ENCODE data around the gene AMMECR1. TPM values are rescaled to one million over a fixed set of nuclear protein-coding genes. Genes with fewer than 3 reads are reported as not detected.

Gene AMMECR1
- total and polyA plus RNA-seq, 8 donors: 0.45 to 28.7 (median 3.6) TPM

DNA sequence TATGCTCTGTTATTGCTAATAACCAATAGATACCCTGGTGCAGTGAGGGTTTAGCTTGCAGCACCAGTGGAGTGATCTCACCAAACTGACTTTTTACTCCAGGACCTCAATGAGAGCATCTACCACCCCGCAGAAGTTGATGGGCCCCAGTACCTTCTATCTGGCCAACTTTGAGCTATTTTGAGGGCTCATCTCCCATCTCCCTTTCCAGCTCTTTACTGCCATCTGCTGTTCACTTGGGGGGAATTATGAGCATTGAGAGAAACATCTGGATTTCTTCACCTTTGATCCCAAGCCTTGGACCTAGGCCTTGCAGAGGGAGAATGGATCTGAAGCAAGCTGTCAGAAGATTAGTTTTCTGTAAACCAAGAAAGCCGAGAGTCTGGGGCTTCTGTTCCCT, 171.4 kb downstream of the AMMECR1 start:
- Histone ChIP-seq H3K27ac (no peak overlapping the region), H3K9me3 (no peaks in the 10 kb centered on the region), H3K4me3 (no peak overlapping the region), H3K4me1 (peaks cover 0 to 5% (median 0%) of the 10 kb centered on the region in 4 donors), H3K27me3 (no peaks in the 10 kb centered on the region), H3K36me3 (peaks cover 0 to 4% (median 2%) of the 10 kb centered on the region in 4 donors)
- intact Hi-C loops (cut with DNase I; ENCODE audit: low total_unique reads): loop anchor here (10.0 kb wide), 1 partner anchor 222 kb away; no protein-coding TSS in a partner anchor
- 9 to 20% (median 20%) methylated on average over 2 of the region's 2 CpGs for WGBS, 5 donors
- peak in 1 of 2 donors; percentile 76 for DNase-seq
- TF ChIP-seq EP300 (IDR thresholded peaks at IDR 0.05): no peak
- TF ChIP-seq, protein P1, sequence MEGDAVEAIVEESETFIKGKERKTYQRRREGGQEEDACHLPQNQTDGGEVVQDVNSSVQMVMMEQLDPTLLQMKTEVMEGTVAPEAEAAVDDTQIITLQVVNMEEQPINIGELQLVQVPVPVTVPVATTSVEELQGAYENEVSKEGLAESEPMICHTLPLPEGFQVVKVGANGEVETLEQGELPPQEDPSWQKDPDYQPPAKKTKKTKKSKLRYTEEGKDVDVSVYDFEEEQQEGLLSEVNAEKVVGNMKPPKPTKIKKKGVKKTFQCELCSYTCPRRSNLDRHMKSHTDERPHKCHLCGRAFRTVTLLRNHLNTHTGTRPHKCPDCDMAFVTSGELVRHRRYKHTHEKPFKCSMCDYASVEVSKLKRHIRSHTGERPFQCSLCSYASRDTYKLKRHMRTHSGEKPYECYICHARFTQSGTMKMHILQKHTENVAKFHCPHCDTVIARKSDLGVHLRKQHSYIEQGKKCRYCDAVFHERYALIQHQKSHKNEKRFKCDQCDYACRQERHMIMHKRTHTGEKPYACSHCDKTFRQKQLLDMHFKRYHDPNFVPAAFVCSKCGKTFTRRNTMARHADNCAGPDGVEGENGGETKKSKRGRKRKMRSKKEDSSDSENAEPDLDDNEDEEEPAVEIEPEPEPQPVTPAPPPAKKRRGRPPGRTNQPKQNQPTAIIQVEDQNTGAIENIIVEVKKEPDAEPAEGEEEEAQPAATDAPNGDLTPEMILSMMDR (IDR thresholded peaks at IDR 0.05): peak in 3 of 7 experiments; percentile 31 to 63 (median 51)

DNA sequence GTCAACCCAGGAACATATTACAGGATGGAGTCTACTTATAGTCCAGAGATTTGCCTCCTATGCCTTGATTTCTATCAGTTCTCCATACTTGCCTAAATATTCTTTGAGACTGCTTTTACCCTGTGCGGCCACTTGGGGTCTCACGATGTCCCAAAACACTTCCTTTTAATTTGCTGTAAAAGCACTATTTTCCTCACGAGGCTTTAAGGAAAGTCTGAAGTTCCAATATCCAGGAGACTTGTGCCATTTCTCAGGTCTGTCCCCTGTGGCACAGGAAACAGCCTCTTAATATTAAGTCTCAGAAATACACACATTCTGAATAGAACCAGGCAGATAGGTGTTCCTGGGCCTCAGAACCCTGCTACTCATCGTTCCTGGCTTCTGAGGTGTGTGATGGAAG, 172.0 kb downstream of the AMMECR1 start:
- no peak overlapping the region for H3K4me3 ChIP-seq
- peak overlapping the region in 1 of 5 donors; percentile 8 for H3K27ac ChIP-seq
- H3K4me1 ChIP-seq: peaks cover 0 to 5% (median 0%) of the 10 kb centered on the region in 4 donors
- intact Hi-C loops (cut with DNase I; ENCODE audit: low total_unique reads): loop anchor here (10.0 kb wide), 1 partner anchor 221 kb away; no protein-coding TSS in a partner anchor
- 14 to 29% (median 20%) methylated on average over 4 of the region's 4 CpGs for WGBS, 5 donors
- peaks cover 0 to 4% (median 2%) of the 10 kb centered on the region in 4 donors for H3K36me3 ChIP-seq
- no peak for TF ChIP-seq POLR2A (IDR thresholded peaks at IDR 0.05)
- TF ChIP-seq, protein P1 (IDR thresholded peaks at IDR 0.05): peak in 5 of 7 experiments; percentile 5 to 68 (median 41)
- peak in 1 of 2 donors; percentile 44 for DNase-seq
- no peaks in the 10 kb centered on the region for H3K27me3 ChIP-seq
- no peaks in the 10 kb centered on the region for H3K9me3 ChIP-seq

DNA sequence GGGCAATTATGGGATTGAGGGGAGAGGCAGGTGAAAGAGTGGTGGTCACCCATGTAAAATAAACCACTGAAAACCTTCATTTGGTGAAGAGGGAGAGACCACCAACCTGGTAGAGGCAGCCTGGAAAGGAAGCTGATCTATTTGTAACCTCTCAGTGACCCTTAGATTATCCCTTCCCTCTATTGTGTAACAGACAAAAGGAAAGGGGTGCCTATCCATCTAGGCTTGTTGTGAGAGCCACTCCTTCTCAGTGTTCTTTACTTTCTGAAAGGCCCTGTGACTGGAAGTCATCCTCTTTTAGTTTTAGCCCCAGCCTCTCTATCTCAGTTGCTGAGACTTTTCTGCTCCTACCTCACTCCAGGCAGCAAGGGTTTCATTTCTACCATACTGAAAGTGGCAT, 172.6 kb downstream of the AMMECR1 start:
- TF ChIP-seq EP300 (IDR thresholded peaks at IDR 0.05) (no peak), POLR2AphosphoS5 (IDR thresholded peaks at IDR 0.05) (no peak), POLR2A (IDR thresholded peaks at IDR 0.05) (no peak)
- TF ChIP-seq, protein P1 (IDR thresholded peaks at IDR 0.05): no peak
- Histone ChIP-seq H3K27me3 (no peaks in the 10 kb centered on the region), H3K36me3 (peaks cover 0 to 4% (median 2%) of the 10 kb centered on the region in 4 donors), H3K27ac (no peak overlapping the region), H3K4me3 (no peak overlapping the region), H3K9me3 (no peaks in the 10 kb centered on the region), H3K4me1 (peaks cover 0 to 5% (median 0%) of the 10 kb centered on the region in 4 donors)
- intact Hi-C loops (cut with DNase I; ENCODE audit: low total_unique reads): loop anchor here (10.0 kb wide), 1 partner anchor 221 kb away; no protein-coding TSS in a partner anchor
- no peak for DNase-seq

Small RNA genes within 50 kb of the gene (small RNA-seq; reads per million reads assigned to genes)
- gene GNG5P2 (0 reads per million in 4 donors), gene SNORD96B (0 to 1.5 (median 0.57) reads per million in 4 donors)

Other genes with a start within 250 kb of the AMMECR1 start
- gene RTL9, start 40.8 kb upstream of the AMMECR1 start, total RNA-seq: under 1 TPM in 1 of 5 donors, not detected in 4; under 0.01 TPM
- gene RTL9, start 40.8 kb upstream of the AMMECR1 start, polyA plus RNA-seq: not detected